Liver (tissue), 9 donors: Measurements from ENCODE around the gene FAM47B. TPM values are rescaled to one million over a fixed set of nuclear protein-coding genes. Genes with fewer than 3 reads are reported as not detected.

Source experiments
- DNase-seq: peaks from one replicate; pipeline ENCODE4 v3.0.0-alpha.2; 2017; ENCODE audit warnings: low spot score
- H3K27ac ChIP-seq, 2 donors: one replicate each; pipeline ENCODE4 v1.7.0; 2013; ENCODE audit warnings: inconsistent platforms in 2 of 2, low read length in 2 of 2, control low read depth in 1 of 2, low read depth in 1 of 2, mild to moderate bottlenecking in 1 of 2
- H3K27me3 ChIP-seq, 4 donors: one replicate each; pipeline versions ENCODE4 v1.6.1 to v1.7.0; 2013; ENCODE audit warnings: low read length in 3 of 4, inconsistent platforms in 1 of 4, mild to moderate bottlenecking in 1 of 4, moderate library complexity in 1 of 4; ENCODE audit not compliant: control insufficient read depth in 4 of 4, insufficient read depth in 4 of 4
- H3K36me3 ChIP-seq, 4 donors: one replicate each; pipeline versions ENCODE4 v1.6.1 to v1.7.0; 2013; ENCODE audit warnings: low read length in 3 of 4, mild to moderate bottlenecking in 3 of 4, low read depth in 1 of 4, moderate library complexity in 1 of 4; ENCODE audit not compliant: control insufficient read depth in 4 of 4, insufficient read depth in 3 of 4
- H3K4me1 ChIP-seq, 4 donors: one replicate each; pipeline versions ENCODE4 v1.6.1 to v1.7.0; 2013; ENCODE audit warnings: low read length in 3 of 4, mild to moderate bottlenecking in 3 of 4, moderate library complexity in 1 of 4; ENCODE audit not compliant: control insufficient read depth in 4 of 4, insufficient read depth in 4 of 4
- H3K4me3 ChIP-seq, 3 donors: one replicate each; pipeline versions ENCODE4 v1.6.1 to v1.7.0; 2013; ENCODE audit warnings: low read length in 3 of 3, control low read depth in 1 of 3, low read depth in 1 of 3, mild to moderate bottlenecking in 1 of 3
- H3K9ac ChIP-seq, 2 donors: one replicate each; pipeline ENCODE4 v1.7.0; 2013; ENCODE audit warnings: low read length in 2 of 2, mild to moderate bottlenecking in 2 of 2, moderate library complexity in 2 of 2, control low read depth in 1 of 2, low read depth in 1 of 2
- H3K9me3 ChIP-seq, 4 donors: one replicate each; pipeline versions ENCODE4 v1.6.1 to v1.7.0; 2013; ENCODE audit warnings: low read length in 3 of 4; ENCODE audit not compliant: control insufficient read depth in 4 of 4
- ATF3 ChIP-seq: IDR thresholded peaks from 2 replicates; pipeline ENCODE4 v1.6.1; 2016; ENCODE audit warnings: antibody characterized with exemption
- CTCF ChIP-seq: fragments of 150-350 bp; IDR thresholded peaks from 2 replicates; pipeline ENCODE4 v1.5.1; 2017; ENCODE audit warnings: improper control_type of control experiment, low read depth, low read length; ENCODE audit not compliant: missing input control
- EGR1 ChIP-seq, 2 donors: IDR thresholded peaks; 2 replicates each; pipeline ENCODE4 v1.6.1; 2016 to 2018; ENCODE audit warnings: antibody characterized with exemption in 2 of 2, low read depth in 2 of 2
- FOXA1 ChIP-seq: IDR thresholded peaks from 2 replicates; pipeline ENCODE4 v1.6.1; 2016; ENCODE audit warnings: antibody characterized with exemption
- FOXA2 ChIP-seq: IDR thresholded peaks from 2 replicates; pipeline ENCODE4 v1.6.1; 2016; ENCODE audit warnings: antibody characterized with exemption
- GABPA ChIP-seq, 2 donors: IDR thresholded peaks in 1 of 2; conservative IDR thresholded peaks in 1 of 2; 2 replicates each; pipeline ENCODE4 v1.6.1; 2016; ENCODE audit warnings: antibody characterized with exemption in 2 of 2, mild to moderate bottlenecking in 1 of 2, moderate library complexity in 1 of 2
- HNF4A ChIP-seq, 2 donors: conservative IDR thresholded peaks; 2 replicates each; pipeline ENCODE4 v1.6.1; 2016; ENCODE audit warnings: antibody characterized with exemption in 2 of 2, mild to moderate bottlenecking in 2 of 2
- HNF4G ChIP-seq: IDR thresholded peaks from 2 replicates; pipeline ENCODE4 v1.6.1; 2016; ENCODE audit warnings: antibody characterized with exemption
- JUND ChIP-seq, 2 donors: IDR thresholded peaks; 2 replicates each; pipeline ENCODE4 v1.6.1; 2016; ENCODE audit warnings: antibody characterized with exemption in 2 of 2
- MAX ChIP-seq: IDR thresholded peaks from 2 replicates; pipeline ENCODE4 v1.6.1; 2016; ENCODE audit warnings: antibody characterized with exemption
- RAD21 ChIP-seq, 2 donors: IDR thresholded peaks; 2 replicates each; pipeline ENCODE4 v1.6.1; 2016; ENCODE audit warnings: antibody characterized with exemption in 2 of 2, mild to moderate bottlenecking in 2 of 2
- REST ChIP-seq: IDR thresholded peaks from 2 replicates; pipeline ENCODE4 v1.6.1; 2016; ENCODE audit warnings: antibody characterized with exemption, mild to moderate bottlenecking
- RXRA ChIP-seq, 2 donors: IDR thresholded peaks; 2 replicates each; pipeline ENCODE4 v1.6.1; 2017 to 2018; ENCODE audit warnings: antibody characterized with exemption in 2 of 2, mild to moderate bottlenecking in 1 of 2
- SP1 ChIP-seq: IDR thresholded peaks from 2 replicates; pipeline ENCODE4 v1.6.1; 2018; ENCODE audit warnings: antibody characterized with exemption, mild to moderate bottlenecking
- TAF1 ChIP-seq: conservative IDR thresholded peaks from 2 replicates; pipeline ENCODE4 v1.6.1; 2016; ENCODE audit warnings: antibody characterized with exemption, mild to moderate bottlenecking
- YY1 ChIP-seq: IDR thresholded peaks from 2 replicates; pipeline ENCODE4 v1.6.1; 2016; ENCODE audit warnings: antibody characterized with exemption, mild to moderate bottlenecking
- ZBTB33 ChIP-seq: IDR thresholded peaks from 2 replicates; pipeline ENCODE4 v1.6.1; 2016; ENCODE audit warnings: antibody characterized with exemption
- WGBS: extraction: QIAGEN DNeasy Blood & Tissue Kit; methylation state at CpG from one replicate; pipeline ENCODE4 v1.1.7; 2013; 5-methylcytosine and 5-hydroxymethylcytosine counted together
- polyA plus RNA-seq, 2 donors: library from polyadenylated mRNA; stranded (reverse) in 1 of 2; unstranded in 1 of 2; fragments of 200-250 nt in 1 of 2; fragments of >200 nt in 1 of 2; fragmentation: Nextera tagmentation in 1 of 2; extraction: Ambion mirVana in 1 of 2; gene quantifications; one replicate each; pipeline versions ENCODE4 v1.2.1 to v1.2.3, GENCODE V29; 2013 to 2015
- total RNA-seq, 2 donors: library from RNA; depleted of rRNA; stranded (reverse); fragments of >200 nt; gene quantifications; one replicate each; pipeline ENCODE4 v1.2.3, GENCODE V29; 2014
- donor health status: healthy.
- donor health status: healthy.
- donor health status: healthy.
- donor health status: healthy.
- donor health status: healthy.

Gene FAM47B
- total and polyA plus RNA-seq, 4 donors, result not detected

GRCh38 chrX:34927866-34928265, 14.7 kb upstream of the FAM47B start:
- H3K27me3 ChIP-seq, result no peaks in the 10 kb centered on the region
- no peak for DNase-seq
- no peak for TF ChIP-seq ATF3
- no peaks in the 10 kb centered on the region for H3K9me3 ChIP-seq
- 90% methylated on average over 2 of the region's 2 CpGs for WGBS
- no peak overlapping the region for H3K9ac ChIP-seq
- no peak overlapping the region for H3K27ac ChIP-seq
- H3K36me3 ChIP-seq, result no peaks in the 10 kb centered on the region
- H3K4me3 ChIP-seq, result no peak overlapping the region
- no peaks in the 10 kb centered on the region for H3K4me1 ChIP-seq

GRCh38 chrX:34943235-34943634, 639 bp downstream of the FAM47B start:
- 94% methylated on average over 24 of the region's 24 CpGs for WGBS
- no peaks in the 10 kb centered on the region for H3K27me3 ChIP-seq
- H3K4me3 ChIP-seq, result no peak overlapping the region
- no peak for DNase-seq
- no peaks in the 10 kb centered on the region for H3K4me1 ChIP-seq
- no peak overlapping the region for H3K27ac ChIP-seq
- no peak for TF ChIP-seq JUND (IDR thresholded peaks at IDR 0.05)
- TF ChIP-seq HNF4A (conservative IDR thresholded peaks at IDR 0.05), result no peak
- H3K9ac ChIP-seq, result no peak overlapping the region
- H3K9me3 ChIP-seq, result peaks cover 0 to 5% (median 2%) of the 10 kb centered on the region in 4 donors
- no peaks in the 10 kb centered on the region for H3K36me3 ChIP-seq

- Histone ChIP-seq H3K27ac (no peak overlapping the region), H3K9ac (no peak overlapping the region), H3K4me1 (no peaks in the 10 kb centered on the region), H3K9me3 (no peaks in the 10 kb centered on the region), H3K36me3 (no peaks in the 10 kb centered on the region), H3K4me3 (no peak overlapping the region), H3K27me3 (no peaks in the 10 kb centered on the region)
- no peak for TF ChIP-seq ZBTB33
- TF ChIP-seq FOXA2, result no peak
- TF ChIP-seq HNF4G, result no peak
- no peak for TF ChIP-seq TAF1
- no peak for TF ChIP-seq RXRA (IDR thresholded peaks at IDR 0.05)
- TF ChIP-seq EGR1 (IDR thresholded peaks at IDR 0.05; ENCODE audit: low read depth in 2 of 2), result no peak
- no peak for TF ChIP-seq CTCF
- no peak for TF ChIP-seq FOXA1
- no peak for TF ChIP-seq YY1
- TF ChIP-seq REST, result no peak
- no peak for TF ChIP-seq GABPA (IDR thresholded peaks at IDR 0.05 in 1 of 2, conservative IDR thresholded peaks at IDR 0.05 in 1 of 2)
- TF ChIP-seq RAD21 (IDR thresholded peaks at IDR 0.05), result no peak
- no peak for TF ChIP-seq SP1
- no peak for TF ChIP-seq JUND (IDR thresholded peaks at IDR 0.05)
- no peak for TF ChIP-seq ATF3
- no peak for TF ChIP-seq MAX
- DNase-seq, result no peak
Measured at GRCh38 chrX:34956916-34957315, 14.3 kb downstream of the FAM47B start.
